WERI-Rb-1 (cell line): Measurements from ENCODE around the gene EHD1.

Source experiments
- DNase-seq: peaks from one replicate; pipeline ENCODE4 v3.0.0-alpha.2; 2020
- H3K27ac ChIP-seq: fragments of 250-450 bp; sonication (Bioruptor Pico); 2 replicates; pipeline ENCODE4 v1.5.1; 2020; ENCODE audit warnings: mild to moderate bottlenecking, moderate library complexity
- H3K27me3 ChIP-seq: fragments of 250-450 bp; sonication (Bioruptor Pico); 2 replicates; pipeline ENCODE4 v1.5.1; 2021; ENCODE audit warnings: mild to moderate bottlenecking, low read depth, moderate library complexity; ENCODE audit not compliant: insufficient read depth, severe bottlenecking
- H3K36me3 ChIP-seq: fragments of 250-450 bp; sonication (Bioruptor Pico); 2 replicates; pipeline ENCODE4 v1.5.1; 2020; ENCODE audit warnings: mild to moderate bottlenecking, moderate library complexity
- H3K4me3 ChIP-seq: 2 replicates; pipeline ENCODE4 v1.5.1; 2011; ENCODE audit warnings: low read depth, mild to moderate bottlenecking, control low read depth, low read length
- H3K9me3 ChIP-seq: fragments of 250-450 bp; sonication (Bioruptor Pico); 2 replicates; pipeline ENCODE4 v1.5.1; 2021; ENCODE audit warnings: mild to moderate bottlenecking, moderate library complexity; ENCODE audit not compliant: severe bottlenecking
- CTCF ChIP-seq: IDR thresholded peaks from 2 replicates; pipeline ENCODE4 v1.5.1; 2011; ENCODE audit warnings: low read depth, mild to moderate bottlenecking, control low read depth, inconsistent platforms, low read length

Gene EHD1

GRCh38 chr11:64854157-64854533 lies 24.3 kb downstream of the EHD1 start:
- Histone ChIP-seq H3K27ac (no peak overlapping the region), H3K27me3 (no peaks in the 10 kb centered on the region), H3K9me3 (no peaks in the 10 kb centered on the region), H3K36me3 (peaks cover 15% of the 10 kb centered on the region), H3K4me3 (no peak overlapping the region)
- no peak for DNase-seq
- TF ChIP-seq CTCF = no peak

GRCh38 chr11:64853709-64854108 lies 24.7 kb downstream of the EHD1 start:
- H3K9me3 ChIP-seq = no peaks in the 10 kb centered on the region
- H3K27me3 ChIP-seq = no peaks in the 10 kb centered on the region
- H3K27ac ChIP-seq = no peak overlapping the region
- peaks cover 15% of the 10 kb centered on the region for H3K36me3 ChIP-seq
- TF ChIP-seq CTCF = no peak
- H3K4me3 ChIP-seq = no peak overlapping the region
- no peak for DNase-seq

GRCh38 chr11:64852804-64853509 lies 25.5 kb downstream of the EHD1 start:
- peaks cover 10% of the 10 kb centered on the region for H3K36me3 ChIP-seq
- no peak for TF ChIP-seq CTCF
- no peak for DNase-seq
- no peak overlapping the region for H3K27ac ChIP-seq
- H3K4me3 ChIP-seq = no peak overlapping the region
- no peaks in the 10 kb centered on the region for H3K9me3 ChIP-seq
- no peaks in the 10 kb centered on the region for H3K27me3 ChIP-seq

- no peak for TF ChIP-seq CTCF
- DNase-seq = no peak
- Histone ChIP-seq H3K36me3 (peaks cover 6% of the 10 kb centered on the region), H3K9me3 (no peaks in the 10 kb centered on the region), H3K4me3 (no peak overlapping the region), H3K27me3 (no peaks in the 10 kb centered on the region), H3K27ac (no peak overlapping the region)
Observed at GRCh38 chr11:64851831-64852351, 26.5 kb downstream of the EHD1 start.

GRCh38 chr11:64850979-64851567 lies 27.3 kb downstream of the EHD1 start:
- H3K27ac ChIP-seq = no peak overlapping the region
- no peak for TF ChIP-seq CTCF
- no peaks in the 10 kb centered on the region for H3K27me3 ChIP-seq
- no peak overlapping the region for H3K4me3 ChIP-seq
- H3K36me3 ChIP-seq = peaks cover 3% of the 10 kb centered on the region; the same call in 1 of the 2 replicates
- DNase-seq = no peak
- H3K9me3 ChIP-seq = no peaks in the 10 kb centered on the region
